SU-DHL-6 (cell line): ENCODE results near the gene FLNB.

ENCODE experiments used
- EZH2phosphoT487 ChIP-seq: fragments of 200-600 bp; sonication (generic), shearing (Covaris generic); conservative IDR thresholded peaks from 2 replicates; pipeline ENCODE4 v1.6.1; 2018; ENCODE audit warnings: mild to moderate bottlenecking, antibody characterized with exemption, low read length, moderate library complexity, mixed read lengths
- TF ChIP-seq, protein P1 (sequence below): fragments of 200-600 bp; sonication (generic); IDR thresholded peaks from one replicate; pipeline ENCODE4 v1.5.1; 2017; ENCODE audit warnings: antibody characterized with exemption, mild to moderate bottlenecking, low read length, moderate library complexity; ENCODE audit not compliant: insufficient read depth, poor library complexity, severe bottlenecking

DNA sequence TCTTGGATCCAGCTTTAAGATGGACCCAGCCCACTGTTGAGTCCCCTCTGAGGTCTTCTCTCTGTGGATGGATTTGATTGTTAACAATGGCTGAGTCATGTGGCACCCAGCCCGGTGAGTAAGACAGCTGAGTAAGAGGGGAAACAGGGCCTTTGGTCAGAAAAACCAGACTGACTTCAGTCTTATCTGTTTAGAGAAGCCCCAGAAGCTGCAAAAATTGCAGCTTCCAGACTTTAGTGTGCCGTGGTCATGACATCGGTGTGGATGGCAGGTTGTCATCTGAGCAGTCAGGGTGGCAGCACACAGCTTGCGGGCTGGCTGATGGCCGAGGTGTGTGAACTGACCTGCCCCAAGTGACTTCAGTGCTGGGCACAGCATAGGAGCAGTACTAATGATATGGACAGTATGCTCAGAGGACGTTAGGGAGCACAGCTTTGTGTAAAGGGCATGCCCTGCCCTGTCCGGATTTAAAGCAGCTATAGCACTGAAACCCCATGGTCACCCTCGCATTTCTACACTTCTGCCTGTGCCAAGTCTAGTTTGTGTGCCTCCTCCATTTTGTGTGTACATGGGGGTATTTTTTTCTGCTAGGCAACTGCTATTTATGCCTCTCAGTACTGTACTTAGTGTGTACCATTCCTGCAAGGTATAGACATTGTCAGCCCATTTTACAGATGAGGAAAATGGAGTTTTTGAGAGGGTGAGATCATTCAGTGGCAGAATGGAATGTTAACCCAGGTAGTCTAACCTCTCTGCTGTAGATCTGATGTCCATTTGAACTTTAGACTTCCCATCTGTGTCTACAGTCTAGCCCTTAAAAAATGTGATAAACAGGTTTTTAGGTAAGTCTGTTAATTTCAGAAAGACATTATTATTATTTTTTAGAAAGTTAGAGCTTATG is 44.4 kb downstream of the FLNB start:
- TF ChIP-seq, protein P1, sequence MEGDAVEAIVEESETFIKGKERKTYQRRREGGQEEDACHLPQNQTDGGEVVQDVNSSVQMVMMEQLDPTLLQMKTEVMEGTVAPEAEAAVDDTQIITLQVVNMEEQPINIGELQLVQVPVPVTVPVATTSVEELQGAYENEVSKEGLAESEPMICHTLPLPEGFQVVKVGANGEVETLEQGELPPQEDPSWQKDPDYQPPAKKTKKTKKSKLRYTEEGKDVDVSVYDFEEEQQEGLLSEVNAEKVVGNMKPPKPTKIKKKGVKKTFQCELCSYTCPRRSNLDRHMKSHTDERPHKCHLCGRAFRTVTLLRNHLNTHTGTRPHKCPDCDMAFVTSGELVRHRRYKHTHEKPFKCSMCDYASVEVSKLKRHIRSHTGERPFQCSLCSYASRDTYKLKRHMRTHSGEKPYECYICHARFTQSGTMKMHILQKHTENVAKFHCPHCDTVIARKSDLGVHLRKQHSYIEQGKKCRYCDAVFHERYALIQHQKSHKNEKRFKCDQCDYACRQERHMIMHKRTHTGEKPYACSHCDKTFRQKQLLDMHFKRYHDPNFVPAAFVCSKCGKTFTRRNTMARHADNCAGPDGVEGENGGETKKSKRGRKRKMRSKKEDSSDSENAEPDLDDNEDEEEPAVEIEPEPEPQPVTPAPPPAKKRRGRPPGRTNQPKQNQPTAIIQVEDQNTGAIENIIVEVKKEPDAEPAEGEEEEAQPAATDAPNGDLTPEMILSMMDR, result no peak
- no peak for TF ChIP-seq EZH2phosphoT487
